OCI-M2 (cell line): ENCODE measurements around the gene C10orf90.
"Not testable (repeated sequence)": the region's sequence is repeated elsewhere in the genome, so short reads cannot be mapped to it uniquely, and the experiment has no call there.

Experiments
- DNase-seq: peaks from one replicate; lab custom pipeline; 2025; ENCODE audit not compliant: unreplicated experiment; lab: John Stamatoyannopoulos, UW

Gene C10orf90

GRCh38 chr10:126397640-126398382, 272.7 kb downstream of the C10orf90 start:
- no peak for DNase-seq

DNA sequence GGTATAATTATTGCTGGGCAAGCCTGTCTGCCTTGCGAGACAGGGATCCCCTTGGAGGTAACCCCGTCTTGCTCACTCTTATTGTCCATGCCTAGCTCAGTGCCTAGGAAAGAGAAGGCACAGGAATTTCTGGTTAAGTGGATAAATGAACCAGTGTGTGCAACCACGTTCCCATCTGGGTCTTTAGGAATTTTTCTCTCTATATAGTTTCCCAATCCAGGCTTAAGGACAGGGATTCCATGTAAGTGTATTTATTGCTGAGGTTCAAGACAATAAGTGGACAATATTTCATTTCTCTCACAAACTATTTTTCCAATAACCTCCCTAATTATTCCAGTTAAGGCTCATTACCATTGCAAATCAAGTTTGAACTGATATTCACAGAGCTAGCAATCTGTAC, 273.3 kb downstream of the C10orf90 start:
- DNase-seq, result no peak

GRCh38 chr10:126394948-126395347, 275.5 kb downstream of the C10orf90 start:
- DNase-seq, result no peak

DNA sequence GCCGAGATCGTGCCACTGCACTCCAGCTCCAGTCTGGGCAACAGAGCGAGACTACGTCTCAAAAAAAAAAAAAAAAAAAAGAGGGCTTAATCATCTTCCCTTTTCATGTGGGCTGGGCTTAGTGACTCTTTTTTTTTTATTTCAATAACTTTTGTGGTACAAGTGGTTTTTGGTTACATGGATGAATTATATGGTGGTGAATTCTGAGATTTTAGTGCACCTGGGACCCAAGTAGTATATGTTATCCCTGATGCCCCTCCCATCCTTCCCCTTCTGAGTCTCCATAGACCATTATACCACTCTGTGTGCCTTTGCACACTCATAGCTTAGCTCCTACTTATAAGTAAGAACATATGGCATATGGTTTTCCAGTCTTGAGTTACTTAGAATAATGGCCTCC, 277.4 kb downstream of the C10orf90 start:
- DNase-seq, result no peak

DNA sequence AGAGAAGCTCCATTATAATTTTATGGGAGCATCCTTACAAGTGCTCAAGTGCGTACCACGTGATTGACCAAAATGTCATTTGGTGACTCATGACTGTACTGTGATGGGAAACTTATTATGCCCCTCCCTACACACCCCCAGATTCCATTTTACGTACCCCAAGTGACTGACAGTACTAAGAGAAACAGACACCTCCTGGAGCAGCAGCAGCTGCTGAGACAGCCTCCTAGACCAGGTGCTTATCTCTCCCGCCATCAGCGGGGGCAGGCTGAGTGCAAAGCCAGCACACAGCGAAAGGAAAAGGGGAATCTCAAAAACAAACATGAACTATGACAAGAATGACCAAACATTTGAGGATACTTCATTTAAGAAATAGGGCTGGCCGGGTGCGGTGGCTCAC, 278.0 kb downstream of the C10orf90 start:
- DNase-seq, result no peak

DNA sequence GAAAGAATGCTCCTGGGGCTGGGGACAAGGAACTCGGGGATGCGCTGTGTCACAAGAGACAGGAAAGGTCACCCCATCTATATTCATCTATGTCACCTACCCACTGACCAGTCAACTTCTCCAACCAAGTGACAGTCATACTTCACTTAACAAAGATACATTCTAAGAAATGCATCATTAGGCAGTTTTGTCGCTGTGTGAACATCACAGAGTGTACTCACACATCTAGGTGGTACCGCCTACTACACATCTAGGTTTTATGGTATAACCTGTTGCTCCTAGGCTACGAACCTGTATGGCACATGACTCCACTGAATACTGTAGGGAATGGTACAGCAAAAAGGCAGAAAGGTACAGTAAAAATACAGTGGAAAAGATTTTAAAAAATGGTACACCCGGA, 278.4 kb downstream of the C10orf90 start:
- no peak for DNase-seq

- no peak for DNase-seq
Measured at GRCh38 chr10:126391192-126391885, 279.2 kb downstream of the C10orf90 start.

GRCh38 chr10:126390324-126390723, 280.2 kb downstream of the C10orf90 start:
- DNase-seq, result no peak

GRCh38 chr10:126387931-126388911, 282.3 kb downstream of the C10orf90 start, which contains the start of gene ADAM12:
Gene ADAM12, minus strand, starts transcription at chr10:126388477. Its CDS starts 332 bp downstream, at chr10:126388145.
- DNase-seq, result no peak

GRCh38 chr10:126387041-126387921, 283.2 kb downstream of the C10orf90 start:
- no peak for DNase-seq

- DNase-seq, result no peak
Measured at GRCh38 chr10:126384269-126384873, 286.1 kb downstream of the C10orf90 start.

GRCh38 chr10:126380352-126381076, 290.0 kb downstream of the C10orf90 start:
- no peak for DNase-seq

DNA sequence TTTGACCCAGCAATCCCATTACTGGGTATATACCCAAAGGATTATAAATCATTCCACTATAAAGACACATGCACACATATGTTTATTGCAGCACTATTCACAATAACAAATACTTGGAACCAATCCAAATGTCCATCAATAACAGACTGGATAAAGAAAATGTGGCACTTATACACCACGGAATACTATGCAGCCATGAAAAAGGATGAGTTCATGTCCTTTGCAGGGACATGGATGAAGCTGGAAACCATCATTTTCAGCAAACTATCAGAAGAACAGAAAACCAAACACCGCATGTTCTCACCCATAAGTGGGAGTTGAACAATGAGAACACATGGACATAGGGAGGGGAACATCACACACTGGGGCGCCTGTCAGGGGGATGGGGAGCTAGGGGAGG, 291.3 kb downstream of the C10orf90 start:
- not testable (repeated sequence) for DNase-seq

- no peak for DNase-seq
Measured at GRCh38 chr10:126376956-126377355, 293.5 kb downstream of the C10orf90 start.

DNA sequence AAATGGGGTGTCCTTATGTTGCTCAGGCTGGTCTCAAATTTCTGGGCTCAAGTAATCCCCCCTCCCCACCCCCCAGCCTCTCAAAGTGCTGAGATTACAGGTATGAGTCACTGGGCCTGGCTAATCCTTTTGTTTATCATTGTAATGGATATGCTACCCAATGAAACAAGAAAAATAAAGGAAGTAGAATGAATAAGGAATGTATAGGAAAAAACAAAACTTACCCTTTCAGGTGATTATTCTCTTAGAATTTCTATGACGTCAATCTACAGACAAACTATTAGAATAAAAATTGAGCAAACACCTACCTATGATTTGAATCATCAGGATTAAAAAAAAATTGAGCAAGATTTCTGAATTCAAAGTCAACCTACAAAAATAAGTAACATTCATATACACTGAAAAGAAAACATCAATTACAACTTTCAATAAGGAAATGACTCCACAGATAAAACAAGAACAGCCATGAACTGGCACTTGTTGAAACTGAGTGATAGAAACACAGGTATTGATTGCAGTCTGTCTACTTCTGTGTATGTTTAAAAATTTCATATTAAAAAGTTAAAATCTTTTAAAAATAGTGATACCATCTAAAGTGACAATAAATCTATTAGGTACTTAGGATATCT, 294.5 kb downstream of the C10orf90 start:
- no peak for DNase-seq

DNA sequence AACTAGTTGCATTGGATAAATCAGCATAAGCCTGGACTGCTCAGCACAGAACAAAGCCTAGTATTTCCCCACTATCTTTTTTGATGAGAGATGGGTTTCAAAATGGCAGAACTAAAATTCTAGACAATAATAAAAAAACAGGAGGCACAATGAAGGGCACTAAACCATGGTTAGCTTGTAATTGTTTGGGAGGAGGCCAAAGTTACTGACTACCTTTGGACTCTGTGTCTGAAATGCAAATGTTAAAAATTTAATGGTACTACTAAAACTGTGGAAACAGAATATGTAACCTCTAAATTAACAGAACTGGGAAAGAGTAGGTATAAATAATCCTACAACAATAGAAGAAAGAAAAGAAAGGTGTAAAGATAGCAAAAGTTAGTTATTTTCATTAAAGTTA, 295.2 kb downstream of the C10orf90 start:
- no peak for DNase-seq
